Fibroblast of lung (primary cell): ENCODE measurements around the gene PLEKHG1. TPM values are rescaled to one million over a fixed set of nuclear protein-coding genes. Genes with fewer than 3 reads are reported as not detected.

ENCODE experiments used
- DNase-seq, 2 donors: peaks; one replicate each; pipeline versions ENCODE4 v3.0.0 to v3.0.0-alpha.2; 2010; ENCODE audit warnings: low read depth in 2 of 2
- H2AFZ ChIP-seq: 2 replicates; pipeline ENCODE4 v1.5.1; 2012; ENCODE audit warnings: low read length, control low read depth, inconsistent platforms
- H3K27ac ChIP-seq: 2 replicates; pipeline ENCODE4 v1.5.1; 2011; ENCODE audit warnings: low read length, control low read depth; ENCODE audit not compliant: insufficient read depth
- H3K27me3 ChIP-seq: 2 replicates; pipeline ENCODE4 v1.5.1; 2011; ENCODE audit warnings: mild to moderate bottlenecking, low read length; ENCODE audit not compliant: control insufficient read depth, insufficient read depth
- H3K36me3 ChIP-seq: 2 replicates; pipeline ENCODE4 v1.5.1; 2011; ENCODE audit warnings: low read length; ENCODE audit not compliant: control insufficient read depth, insufficient read depth
- H3K4me1 ChIP-seq: 2 replicates; pipeline ENCODE4 v1.5.1; 2011; ENCODE audit warnings: low read length; ENCODE audit not compliant: control insufficient read depth, insufficient read depth; ENCODE audit errors: extremely low read depth
- H3K4me2 ChIP-seq: 2 replicates; pipeline ENCODE4 v1.5.1; 2011; ENCODE audit warnings: low read length, control low read depth; ENCODE audit not compliant: insufficient read depth; ENCODE audit errors: extremely low read depth
- H3K4me3 ChIP-seq, 4 experiments: fragments of 200-600 bp in 1 of 4; sonication (generic) in 1 of 4; replicated peaks in 1 of 4; 2 replicates each; pipeline ENCODE4 v1.5.1; 2011 to 2016; ENCODE audit warnings: low read length in 4 of 4, low read depth in 3 of 4, mild to moderate bottlenecking in 3 of 4, control low read depth in 2 of 4, inconsistent platforms in 1 of 4, mixed read lengths in 1 of 4; ENCODE audit not compliant: insufficient read depth in 1 of 4; ENCODE audit errors: control extremely low read depth in 1 of 4
- H3K79me2 ChIP-seq: 2 replicates; pipeline ENCODE4 v1.5.1; 2012; ENCODE audit warnings: mild to moderate bottlenecking, low read length, inconsistent platforms; ENCODE audit not compliant: control insufficient read depth, insufficient read depth
- H3K9ac ChIP-seq: 2 replicates; pipeline ENCODE4 v1.5.1; 2011; ENCODE audit warnings: mild to moderate bottlenecking, low read length, control low read depth; ENCODE audit not compliant: insufficient read depth
- H3K9me3 ChIP-seq: 2 replicates; pipeline ENCODE4 v1.5.1; 2012; ENCODE audit warnings: low read depth, low read length; ENCODE audit not compliant: control insufficient read depth, insufficient read depth
- H4K20me1 ChIP-seq: 2 replicates; pipeline ENCODE4 v1.5.1; 2011; ENCODE audit warnings: low read length; ENCODE audit not compliant: control insufficient read depth, insufficient read depth; ENCODE audit errors: extremely low read depth
- EZH2 ChIP-seq: IDR thresholded peaks from 2 replicates; pipeline ENCODE4 v1.5.1; 2012; ENCODE audit warnings: low read length, control low read depth, mild to moderate bottlenecking; ENCODE audit errors: missing control alignments
- polyA plus RNA-seq, 2 donors: library from polyadenylated mRNA; depleted of rRNA in 1 of 2; stranded (reverse) in 1 of 2; unstranded in 1 of 2; fragments of >200 nt; gene quantifications; 2 replicates each; pipeline ENCODE4 v1.2.1, GENCODE V29; 2011 to 2012; ENCODE audit warnings: missing spikeins in 1 of 2
- total RNA-seq: library from RNA; depleted of rRNA; stranded (reverse); fragments of >200 nt; gene quantifications from 2 replicates; pipeline ENCODE4 v1.2.1, GENCODE V29; 2014
- TF ChIP-seq, protein P1 (sequence below), 2 donors: IDR thresholded peaks in 1 of 2; conservative IDR thresholded peaks in 1 of 2; 1 replicate in 1 of 2; 2 replicates in 1 of 2; pipeline ENCODE4 v1.5.1; 2011 to 2012; ENCODE audit warnings: low read length in 2 of 2, control low read depth in 1 of 2, inconsistent platforms in 1 of 2, low read depth in 1 of 2, mild to moderate bottlenecking in 1 of 2

The PLEKHG1 gene
- total and polyA plus RNA-seq, 2 donors (not counting 1 experiment from before 2014, with no cell fraction given): 0.30 to 12.7 TPM

DNA sequence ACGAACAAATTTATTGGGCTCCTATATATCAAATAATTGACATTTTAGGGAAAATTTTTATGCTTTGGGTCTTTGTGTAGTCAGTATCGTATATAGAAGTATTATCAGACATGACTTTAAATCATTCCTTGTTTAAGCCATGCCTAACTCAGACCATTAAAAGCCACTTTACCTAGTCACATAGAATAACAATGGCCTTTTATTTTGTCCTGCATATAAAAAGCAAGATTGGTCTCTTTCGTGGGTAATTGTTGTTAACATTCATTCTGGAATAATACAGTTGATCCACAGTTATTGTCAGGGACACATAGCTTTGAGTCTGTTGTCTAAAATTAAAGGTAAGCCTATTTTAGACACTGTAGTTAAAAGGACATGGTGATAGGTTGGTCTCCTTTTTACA is 47.4 kb downstream of the PLEKHG1 start:
- H3K9me3 ChIP-seq: no peaks in the 10 kb centered on the region
- no peak overlapping the region for H2AFZ ChIP-seq
- H3K79me2 ChIP-seq: no peaks in the 10 kb centered on the region
- no peaks in the 10 kb centered on the region for H3K36me3 ChIP-seq
- no peak overlapping the region for H3K9ac ChIP-seq
- H3K4me1 ChIP-seq: no peaks in the 10 kb centered on the region
- TF ChIP-seq EZH2: no peak
- TF ChIP-seq, protein P1, sequence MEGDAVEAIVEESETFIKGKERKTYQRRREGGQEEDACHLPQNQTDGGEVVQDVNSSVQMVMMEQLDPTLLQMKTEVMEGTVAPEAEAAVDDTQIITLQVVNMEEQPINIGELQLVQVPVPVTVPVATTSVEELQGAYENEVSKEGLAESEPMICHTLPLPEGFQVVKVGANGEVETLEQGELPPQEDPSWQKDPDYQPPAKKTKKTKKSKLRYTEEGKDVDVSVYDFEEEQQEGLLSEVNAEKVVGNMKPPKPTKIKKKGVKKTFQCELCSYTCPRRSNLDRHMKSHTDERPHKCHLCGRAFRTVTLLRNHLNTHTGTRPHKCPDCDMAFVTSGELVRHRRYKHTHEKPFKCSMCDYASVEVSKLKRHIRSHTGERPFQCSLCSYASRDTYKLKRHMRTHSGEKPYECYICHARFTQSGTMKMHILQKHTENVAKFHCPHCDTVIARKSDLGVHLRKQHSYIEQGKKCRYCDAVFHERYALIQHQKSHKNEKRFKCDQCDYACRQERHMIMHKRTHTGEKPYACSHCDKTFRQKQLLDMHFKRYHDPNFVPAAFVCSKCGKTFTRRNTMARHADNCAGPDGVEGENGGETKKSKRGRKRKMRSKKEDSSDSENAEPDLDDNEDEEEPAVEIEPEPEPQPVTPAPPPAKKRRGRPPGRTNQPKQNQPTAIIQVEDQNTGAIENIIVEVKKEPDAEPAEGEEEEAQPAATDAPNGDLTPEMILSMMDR (conservative IDR thresholded peaks at IDR 0.05 in 1 of 2, IDR thresholded peaks at IDR 0.05 in 1 of 2; ENCODE audit: low read depth in 1 of 2, low read length in 2 of 2): no peak
- H3K4me3 ChIP-seq: no peak overlapping the region
- no peak overlapping the region for H3K4me2 ChIP-seq
- no peak overlapping the region for H3K27ac ChIP-seq
- H4K20me1 ChIP-seq: peaks cover 2% of the 10 kb centered on the region
- DNase-seq: no peak
- no peaks in the 10 kb centered on the region for H3K27me3 ChIP-seq

Other genes with a start within 250 kb of the PLEKHG1 start
- not detected in 2 replicates for gene IYD, start 230.9 kb upstream of the PLEKHG1 start, total RNA-seq
- gene IYD, start 230.9 kb upstream of the PLEKHG1 start, polyA plus RNA-seq: not detected in 2 replicates